ENCODE results near the gene RTN4RL2. TPM values are rescaled to one million over a fixed set of nuclear protein-coding genes. Genes with fewer than 3 reads are reported as not detected.

RTN4RL2 gene
- total and polyA plus RNA-seq, 9 of the 15 experiments (the other 6 are each of a cell fraction or from before 2014, with no cell fraction given), result 0.06 to 1.9 (median 0.34) TPM; not detected in 4

GRCh38 chr11:57428643-57429042 is 31.7 kb upstream of the RTN4RL2 start (continued):
- no peak for TF ChIP-seq ZNF707 (CRISPR knock-in tag; conservative IDR thresholded peaks at IDR 0.05)
- TF ChIP-seq, protein P1, sequence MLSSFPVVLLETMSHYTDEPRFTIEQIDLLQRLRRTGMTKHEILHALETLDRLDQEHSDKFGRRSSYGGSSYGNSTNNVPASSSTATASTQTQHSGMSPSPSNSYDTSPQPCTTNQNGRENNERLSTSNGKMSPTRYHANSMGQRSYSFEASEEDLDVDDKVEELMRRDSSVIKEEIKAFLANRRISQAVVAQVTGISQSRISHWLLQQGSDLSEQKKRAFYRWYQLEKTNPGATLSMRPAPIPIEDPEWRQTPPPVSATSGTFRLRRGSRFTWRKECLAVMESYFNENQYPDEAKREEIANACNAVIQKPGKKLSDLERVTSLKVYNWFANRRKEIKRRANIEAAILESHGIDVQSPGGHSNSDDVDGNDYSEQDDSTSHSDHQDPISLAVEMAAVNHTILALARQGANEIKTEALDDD (IDR thresholded peaks at IDR 0.05), result no peak
- no peak for TF ChIP-seq ZNF212 (CRISPR knock-in tag; IDR thresholded peaks at IDR 0.05)
- no peak for TF ChIP-seq ZNF584 (CRISPR knock-in tag; IDR thresholded peaks at IDR 0.05; ENCODE audit: low read depth)
- TF ChIP-seq FOXJ3 (CRISPR knock-in tag; IDR thresholded peaks at IDR 0.05), result no peak
- TF ChIP-seq, protein P2, sequence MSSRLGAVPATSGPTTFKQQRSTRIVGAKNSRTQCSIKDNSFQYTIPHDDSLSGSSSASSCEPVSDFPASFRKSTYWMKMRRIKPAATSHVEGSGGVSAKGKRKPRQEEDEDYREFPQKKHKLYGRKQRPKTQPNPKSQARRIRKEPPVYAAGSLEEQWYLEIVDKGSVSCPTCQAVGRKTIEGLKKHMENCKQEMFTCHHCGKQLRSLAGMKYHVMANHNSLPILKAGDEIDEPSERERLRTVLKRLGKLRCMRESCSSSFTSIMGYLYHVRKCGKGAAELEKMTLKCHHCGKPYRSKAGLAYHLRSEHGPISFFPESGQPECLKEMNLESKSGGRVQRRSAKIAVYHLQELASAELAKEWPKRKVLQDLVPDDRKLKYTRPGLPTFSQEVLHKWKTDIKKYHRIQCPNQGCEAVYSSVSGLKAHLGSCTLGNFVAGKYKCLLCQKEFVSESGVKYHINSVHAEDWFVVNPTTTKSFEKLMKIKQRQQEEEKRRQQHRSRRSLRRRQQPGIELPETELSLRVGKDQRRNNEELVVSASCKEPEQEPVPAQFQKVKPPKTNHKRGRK (tag; IDR thresholded peaks at IDR 0.05), result no peak
- TF ChIP-seq, protein P3, sequence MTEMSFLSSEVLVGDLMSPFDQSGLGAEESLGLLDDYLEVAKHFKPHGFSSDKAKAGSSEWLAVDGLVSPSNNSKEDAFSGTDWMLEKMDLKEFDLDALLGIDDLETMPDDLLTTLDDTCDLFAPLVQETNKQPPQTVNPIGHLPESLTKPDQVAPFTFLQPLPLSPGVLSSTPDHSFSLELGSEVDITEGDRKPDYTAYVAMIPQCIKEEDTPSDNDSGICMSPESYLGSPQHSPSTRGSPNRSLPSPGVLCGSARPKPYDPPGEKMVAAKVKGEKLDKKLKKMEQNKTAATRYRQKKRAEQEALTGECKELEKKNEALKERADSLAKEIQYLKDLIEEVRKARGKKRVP (CRISPR knock-in tag; IDR thresholded peaks at IDR 0.05), result no peak
- no peak for TF ChIP-seq TAF9B (IDR thresholded peaks at IDR 0.05; ENCODE audit: partially characterized antibody)
- TF ChIP-seq STAG1 (CRISPR knock-in tag; IDR thresholded peaks at IDR 0.05; ENCODE audit: borderline replicate concordance), result no peak
- no peak for TF ChIP-seq TGIF2 (CRISPR knock-in tag; IDR thresholded peaks at IDR 0.05)
- no peak for TF ChIP-seq NFYB (IDR thresholded peaks at IDR 0.05; ENCODE audit: extremely low read depth, insufficient read length)
- no peak for TF ChIP-seq RBM14 (IDR thresholded peaks at IDR 0.05; ENCODE audit: borderline replicate concordance, insufficient read depth, low read depth, low read length)
- TF ChIP-seq BMI1 (IDR thresholded peaks at IDR 0.05; ENCODE audit: low read length), result no peak
- no peak for TF ChIP-seq CBFB (CRISPR knock-in tag; IDR thresholded peaks at IDR 0.05)
- TF ChIP-seq ZKSCAN8 (CRISPR knock-in tag; IDR thresholded peaks at IDR 0.05), result no peak
- no peak for TF ChIP-seq ZNF121 (CRISPR knock-in tag; conservative IDR thresholded peaks at IDR 0.05)
- no peak for TF ChIP-seq ZNF311 (CRISPR knock-in tag; IDR thresholded peaks at IDR 0.05)
- peak; percentile 47 for TF ChIP-seq CXXC5 (CRISPR knock-in tag; IDR thresholded peaks at IDR 0.05)
- TF ChIP-seq SNIP1 (IDR thresholded peaks at IDR 0.05; ENCODE audit: low read depth), result no peak
- TF ChIP-seq CHCHD3 (CRISPR knock-in tag; IDR thresholded peaks at IDR 0.05), result no peak
- no peak for TF ChIP-seq KLF16 (IDR thresholded peaks at IDR 0.05)
- TF ChIP-seq ATF3 (IDR thresholded peaks at IDR 0.05), result no peak
- no peak for TF ChIP-seq ATF3 (CRISPR knock-in tag; conservative IDR thresholded peaks at IDR 0.05)
- TF ChIP-seq RBBP5 (IDR thresholded peaks at IDR 0.05; ENCODE audit: borderline replicate concordance, insufficient read depth, low read length, poor library complexity, severe bottlenecking), result no peak
- TF ChIP-seq MYNN (IDR thresholded peaks at IDR 0.05), result no peak
- TF ChIP-seq MYNN (CRISPR knock-in tag; IDR thresholded peaks at IDR 0.05), result no peak
- TF ChIP-seq PCBP2 (IDR thresholded peaks at IDR 0.05; ENCODE audit: low read depth, low read length, poor library complexity, severe bottlenecking), result no peak
- no peak for TF ChIP-seq SMARCA4 (IDR thresholded peaks at IDR 0.05)
- TF ChIP-seq ZNF165 (CRISPR knock-in tag; IDR thresholded peaks at IDR 0.05; ENCODE audit: borderline replicate concordance), result no peak
